Stimulated activated naive CD8-positive, alpha-beta T cell treated with anti-CD3 and anti-CD28 coated beads, Interleukin-15, Interleukin-2, amounts not matched to agents 100 ng/mL and 50 ng/mL, for 24 hours (primary cell): ENCODE measurements around the gene ZKSCAN8.

ENCODE experiments used
- H3K27ac Mint-ChIP-seq: one replicate; pipeline ENCODE4 v1.8.0; 2021; ENCODE audit warnings: mild to moderate bottlenecking, mixed read lengths
- H3K27me3 Mint-ChIP-seq: one replicate; pipeline ENCODE4 v1.8.0; 2021; ENCODE audit warnings: mixed read lengths
- H3K36me3 Mint-ChIP-seq: one replicate; pipeline ENCODE4 v1.8.0; 2021; ENCODE audit warnings: low read depth, mixed read lengths
- H3K4me1 Mint-ChIP-seq: one replicate; pipeline ENCODE4 v1.8.0; 2021; ENCODE audit warnings: low read depth, mixed read lengths
- H3K4me3 Mint-ChIP-seq: one replicate; pipeline ENCODE4 v1.8.0; 2021; ENCODE audit warnings: mild to moderate bottlenecking, mixed read lengths
- H3K9me3 Mint-ChIP-seq: one replicate; pipeline ENCODE4 v1.8.0; 2021; ENCODE audit warnings: mixed read lengths

Gene ZKSCAN8

GRCh38 chr6:28125401-28125800 is 16.3 kb upstream of the ZKSCAN8 start:
- Mint-ChIP-seq H3K4me3 (peak overlapping the region; percentile 91), H3K9me3 (no peaks in the 10 kb centered on the region), H3K4me1 (peaks cover 56% of the 10 kb centered on the region), H3K27me3 (no peaks in the 10 kb centered on the region), H3K27ac (peak overlapping the region; percentile 88), H3K36me3 (peaks cover 51% of the 10 kb centered on the region)

GRCh38 chr6:28134015-28134414 is 7.7 kb upstream of the ZKSCAN8 start:
- H3K9me3 Mint-ChIP-seq, result no peaks in the 10 kb centered on the region
- H3K27ac Mint-ChIP-seq, result peak overlapping the region; percentile 66
- peak overlapping the region; percentile 27 for H3K4me3 Mint-ChIP-seq
- peaks cover 56% of the 10 kb centered on the region for H3K4me1 Mint-ChIP-seq
- no peaks in the 10 kb centered on the region for H3K27me3 Mint-ChIP-seq
- H3K36me3 Mint-ChIP-seq, result peaks cover 43% of the 10 kb centered on the region

DNA sequence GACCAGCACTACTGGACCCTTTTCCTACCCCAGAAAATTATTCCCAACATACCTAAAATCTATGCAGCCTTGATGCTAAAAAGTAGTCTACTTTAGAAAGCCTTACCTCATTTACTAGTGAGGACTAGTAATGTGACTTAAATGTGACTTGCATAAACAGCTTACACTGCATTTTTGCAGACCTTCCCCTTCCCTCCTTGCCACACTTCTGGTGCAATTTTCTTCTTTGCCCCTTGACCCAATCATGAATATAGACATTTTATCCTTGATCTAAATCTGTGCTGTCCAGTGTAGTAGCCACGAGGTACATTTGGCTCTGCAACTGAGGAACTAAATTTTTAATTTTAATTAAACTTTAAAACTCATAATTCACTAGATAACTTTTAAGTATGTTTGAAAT is 7.0 kb upstream of the ZKSCAN8 start:
- Mint-ChIP-seq H3K9me3 (no peaks in the 10 kb centered on the region), H3K27me3 (no peaks in the 10 kb centered on the region), H3K4me3 (peak overlapping the region; percentile 27), H3K36me3 (peaks cover 36% of the 10 kb centered on the region), H3K4me1 (peaks cover 57% of the 10 kb centered on the region), H3K27ac (no peak overlapping the region)

DNA sequence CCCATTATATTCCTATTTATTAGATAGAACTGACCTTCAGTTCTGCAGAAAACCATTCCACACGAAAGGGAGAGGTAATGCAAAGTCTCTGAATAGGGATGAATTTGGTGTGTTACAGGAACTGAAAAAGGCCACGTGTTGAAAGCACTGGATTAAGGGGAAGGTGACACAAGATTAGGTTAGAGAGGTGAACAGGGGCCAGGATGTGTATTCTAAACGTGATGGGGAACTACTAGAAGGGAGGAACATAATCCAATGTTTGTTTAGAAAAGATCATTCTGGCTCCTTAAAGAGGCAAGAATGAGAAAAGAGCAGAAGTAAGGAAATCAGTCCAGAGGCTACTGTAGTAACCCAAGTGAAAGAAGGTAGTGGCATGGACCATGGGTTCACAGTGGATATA is 6.3 kb upstream of the ZKSCAN8 start:
- H3K4me3 Mint-ChIP-seq, result peak overlapping the region; percentile 96
- peak overlapping the region; percentile 97 for H3K27ac Mint-ChIP-seq
- H3K9me3 Mint-ChIP-seq, result no peaks in the 10 kb centered on the region
- peaks cover 64% of the 10 kb centered on the region for H3K4me1 Mint-ChIP-seq
- no peaks in the 10 kb centered on the region for H3K27me3 Mint-ChIP-seq
- peaks cover 29% of the 10 kb centered on the region for H3K36me3 Mint-ChIP-seq

- Mint-ChIP-seq H3K27me3 (no peaks in the 10 kb centered on the region), H3K4me3 (peak overlapping the region; percentile 96), H3K9me3 (no peaks in the 10 kb centered on the region), H3K36me3 (peaks cover 22% of the 10 kb centered on the region), H3K27ac (peak overlapping the region; percentile 97), H3K4me1 (peaks cover 76% of the 10 kb centered on the region)
Observed at GRCh38 chr6:28136585-28137504, 4.8 kb upstream of the ZKSCAN8 start.

- H3K4me3 Mint-ChIP-seq, result peak overlapping the region; percentile 96
- peaks cover 79% of the 10 kb centered on the region for H3K4me1 Mint-ChIP-seq
- H3K27me3 Mint-ChIP-seq, result no peaks in the 10 kb centered on the region
- peaks cover 22% of the 10 kb centered on the region for H3K36me3 Mint-ChIP-seq
- peak overlapping the region; percentile 97 for H3K27ac Mint-ChIP-seq
- H3K9me3 Mint-ChIP-seq, result no peaks in the 10 kb centered on the region
Observed at GRCh38 chr6:28137505-28137981, 4.1 kb upstream of the ZKSCAN8 start.

- Mint-ChIP-seq H3K27me3 (no peaks in the 10 kb centered on the region), H3K9me3 (no peaks in the 10 kb centered on the region), H3K4me3 (peak overlapping the region; percentile 95), H3K27ac (peak overlapping the region; percentile 92), H3K4me1 (peaks cover 73% of the 10 kb centered on the region), H3K36me3 (peaks cover 18% of the 10 kb centered on the region)
Observed at GRCh38 chr6:28139860-28140543, 1.7 kb upstream of the ZKSCAN8 start.

GRCh38 chr6:28140616-28141015 is 1.1 kb upstream of the ZKSCAN8 start:
- Mint-ChIP-seq H3K9me3 (no peaks in the 10 kb centered on the region), H3K4me3 (peak overlapping the region; percentile 95), H3K36me3 (peaks cover 24% of the 10 kb centered on the region), H3K27ac (peak overlapping the region; percentile 92), H3K27me3 (no peaks in the 10 kb centered on the region), H3K4me1 (peaks cover 72% of the 10 kb centered on the region)

- Mint-ChIP-seq H3K9me3 (no peaks in the 10 kb centered on the region), H3K4me3 (peak overlapping the region; percentile 95), H3K36me3 (peaks cover 30% of the 10 kb centered on the region), H3K27ac (peak overlapping the region; percentile 93), H3K27me3 (no peaks in the 10 kb centered on the region), H3K4me1 (peaks cover 67% of the 10 kb centered on the region)
Observed at GRCh38 chr6:28142446-28142845, 763 bp downstream of the ZKSCAN8 start.

DNA sequence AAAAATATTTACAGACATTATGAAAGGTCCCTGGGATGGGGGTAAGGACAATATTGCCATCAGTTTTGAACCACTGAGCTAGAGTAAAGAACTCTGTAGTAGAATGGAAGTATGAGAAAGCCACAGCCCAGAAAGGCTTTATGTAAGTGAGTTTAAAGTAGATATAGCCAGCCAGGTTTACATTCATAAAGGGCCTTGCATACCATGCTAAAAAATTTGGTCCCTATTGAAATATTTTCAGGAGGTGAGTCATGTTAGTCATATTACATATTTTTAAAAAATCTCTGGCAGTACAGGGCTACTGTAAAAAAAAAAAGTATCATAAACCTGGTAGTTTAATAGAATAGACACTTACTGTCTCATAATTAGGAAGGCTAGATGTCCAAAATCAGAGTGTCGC is 3.5 kb downstream of the ZKSCAN8 start:
- no peaks in the 10 kb centered on the region for H3K9me3 Mint-ChIP-seq
- peaks cover 44% of the 10 kb centered on the region for H3K4me1 Mint-ChIP-seq
- H3K27me3 Mint-ChIP-seq, result no peaks in the 10 kb centered on the region
- peaks cover 51% of the 10 kb centered on the region for H3K36me3 Mint-ChIP-seq
- H3K27ac Mint-ChIP-seq, result no peak overlapping the region
- no peak overlapping the region for H3K4me3 Mint-ChIP-seq

GRCh38 chr6:28152531-28152930 is 10.8 kb downstream of the ZKSCAN8 start:
- H3K9me3 Mint-ChIP-seq, result peaks cover 13% of the 10 kb centered on the region
- H3K27me3 Mint-ChIP-seq, result no peaks in the 10 kb centered on the region
- no peak overlapping the region for H3K27ac Mint-ChIP-seq
- peaks cover 4% of the 10 kb centered on the region for H3K4me1 Mint-ChIP-seq
- H3K4me3 Mint-ChIP-seq, result no peak overlapping the region
- H3K36me3 Mint-ChIP-seq, result peaks cover 92% of the 10 kb centered on the region

- H3K4me1 Mint-ChIP-seq, result no peaks in the 10 kb centered on the region
- H3K27me3 Mint-ChIP-seq, result no peaks in the 10 kb centered on the region
- H3K36me3 Mint-ChIP-seq, result peaks cover 95% of the 10 kb centered on the region
- no peak overlapping the region for H3K27ac Mint-ChIP-seq
- no peak overlapping the region for H3K4me3 Mint-ChIP-seq
- H3K9me3 Mint-ChIP-seq, result peaks cover 15% of the 10 kb centered on the region
Observed at GRCh38 chr6:28153546-28153945, 11.9 kb downstream of the ZKSCAN8 start.

- Mint-ChIP-seq H3K27me3 (no peaks in the 10 kb centered on the region), H3K27ac (no peak overlapping the region), H3K9me3 (peaks cover 21% of the 10 kb centered on the region), H3K36me3 (peaks cover 94% of the 10 kb centered on the region), H3K4me1 (no peaks in the 10 kb centered on the region), H3K4me3 (no peak overlapping the region)
Observed at GRCh38 chr6:28154357-28154756, 12.7 kb downstream of the ZKSCAN8 start.

- H3K4me3 Mint-ChIP-seq, result no peak overlapping the region
- H3K36me3 Mint-ChIP-seq, result peaks cover 80% of the 10 kb centered on the region
- no peak overlapping the region for H3K27ac Mint-ChIP-seq
- peaks cover 16% of the 10 kb centered on the region for H3K4me1 Mint-ChIP-seq
- H3K9me3 Mint-ChIP-seq, result peaks cover 19% of the 10 kb centered on the region
- H3K27me3 Mint-ChIP-seq, result no peaks in the 10 kb centered on the region
Observed at GRCh38 chr6:28158318-28158717, 16.6 kb downstream of the ZKSCAN8 start.

DNA sequence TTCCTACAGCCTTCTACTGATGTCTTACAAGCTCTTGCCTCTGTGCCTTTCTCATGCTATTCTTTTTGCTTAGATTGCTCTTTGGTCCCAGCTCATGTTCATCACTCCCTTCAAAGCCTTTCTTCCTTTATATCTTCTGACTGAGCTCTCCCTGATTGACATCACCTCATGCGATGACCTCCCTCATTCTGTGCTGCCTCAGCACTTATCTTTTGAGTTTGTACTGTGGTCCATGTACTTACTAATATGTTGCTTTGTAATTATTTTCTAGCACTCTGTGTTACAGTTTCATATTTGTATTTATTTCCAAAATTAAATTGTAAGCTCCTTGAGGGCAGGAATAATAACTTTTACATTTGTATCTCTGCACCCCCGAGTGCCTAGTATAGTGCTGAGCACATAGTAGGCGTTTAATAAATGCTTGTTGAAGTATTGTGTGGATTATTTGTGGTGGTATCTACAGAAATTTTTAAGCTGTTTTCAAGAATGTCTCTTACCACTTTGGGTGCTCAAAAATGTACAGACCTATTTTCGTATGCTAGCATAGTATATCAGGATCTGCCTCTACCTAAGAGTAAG is 17.4 kb downstream of the ZKSCAN8 start:
- peaks cover 19% of the 10 kb centered on the region for H3K9me3 Mint-ChIP-seq
- no peak overlapping the region for H3K27ac Mint-ChIP-seq
- peaks cover 16% of the 10 kb centered on the region for H3K4me1 Mint-ChIP-seq
- no peak overlapping the region for H3K4me3 Mint-ChIP-seq
- peaks cover 72% of the 10 kb centered on the region for H3K36me3 Mint-ChIP-seq
- no peaks in the 10 kb centered on the region for H3K27me3 Mint-ChIP-seq
